Endothelial cell of umbilical vein (primary cell): ENCODE results near the gene DIAPH2. TPM values are rescaled to one million over a fixed set of nuclear protein-coding genes. Genes with fewer than 3 reads are reported as not detected.

Experiments
- BruUV-seq: library from RNA; stranded (reverse); fragments of 400-500 nt; replicated peaks from 2 replicates; lab custom pipeline; 2021; lab: Mats Ljungman, UMichigan
- CTCF ChIA-PET: fragments of 300-600, 350-600 bp; sonication (Branson Sonifier 250); formaldehyde crosslinking; loops from one replicate; lab custom pipeline; 2021; ENCODE audit warnings: antibody characterized with exemption, inconsistent platforms; lab: Charles Lee
- POLR2A ChIA-PET: fragments of 300-600, 350-600 bp; sonication (Branson Sonifier 250); formaldehyde crosslinking; loops from one replicate; lab custom pipeline; 2021; ENCODE audit warnings: antibody characterized with exemption, inconsistent platforms; lab: Charles Lee
- DNase-seq: peaks from one replicate; pipeline ENCODE4 v3.0.0-alpha.2; 2011; ENCODE audit warnings: low read depth, low spot score
- FAIRE-seq: peaks from 2 replicates; lab custom pipeline; 2011; peaks lifted over from hg19 to GRCh38; lab: Jason Lieb, UNC
- H2AFZ ChIP-seq: 2 replicates; pipeline ENCODE4 v1.6.0; 2012; ENCODE audit warnings: low read depth, low read length, control low read depth, inconsistent platforms
- H3K27ac ChIP-seq: 2 replicates; pipeline ENCODE4 v1.5.1; 2011; ENCODE audit warnings: low read depth, mild to moderate bottlenecking, control low read depth, low read length, moderate library complexity; ENCODE audit not compliant: insufficient read depth
- H3K27me3 ChIP-seq, 2 experiments: 2 replicates each; pipeline versions ENCODE4 v1.6.0 to v1.6.1; 2011; ENCODE audit warnings: low read length in 2 of 2, mixed read lengths in 1 of 2; ENCODE audit not compliant: control insufficient read depth in 2 of 2, insufficient read depth in 2 of 2
- H3K36me3 ChIP-seq, 2 experiments: 2 replicates in 1 of 2; 3 replicates in 1 of 2; pipeline ENCODE4 v1.5.1; 2011; ENCODE audit warnings: low read length in 2 of 2, mild to moderate bottlenecking in 1 of 2, moderate library complexity in 1 of 2; ENCODE audit not compliant: control insufficient read depth in 2 of 2, insufficient read depth in 2 of 2; ENCODE audit errors: extremely low read depth in 1 of 2
- H3K4me1 ChIP-seq: 3 replicates; pipeline ENCODE4 v1.5.1; 2011; ENCODE audit warnings: mild to moderate bottlenecking, low read length; ENCODE audit not compliant: control insufficient read depth, insufficient read depth; ENCODE audit errors: extremely low read depth
- H3K4me2 ChIP-seq: 2 replicates; pipeline ENCODE4 v1.6.1; 2011; ENCODE audit warnings: low read length, control low read depth, mixed read lengths; ENCODE audit not compliant: insufficient read depth
- H3K4me3 ChIP-seq, 3 experiments: fragments of 200-600 bp in 1 of 3; sonication (generic), shearing (Covaris generic) in 1 of 3; replicated peaks in 1 of 3; 2 replicates each; pipeline ENCODE4 v1.5.1; 2011 to 2016; ENCODE audit warnings: control low read depth in 3 of 3, low read length in 3 of 3, mild to moderate bottlenecking in 2 of 3, inconsistent platforms in 1 of 3, low read depth in 1 of 3, moderate library complexity in 1 of 3; ENCODE audit not compliant: insufficient read depth in 1 of 3
- H3K79me2 ChIP-seq: 2 replicates; pipeline ENCODE4 v1.6.0; 2012; ENCODE audit warnings: low read length, inconsistent platforms; ENCODE audit not compliant: control insufficient read depth, insufficient read depth
- H3K9ac ChIP-seq: replicated peaks from 2 replicates; pipeline ENCODE3; 2011; ENCODE audit warnings: low read length, control low read depth; ENCODE audit not compliant: insufficient read depth; ENCODE audit errors: extremely low read depth
- H3K9me1 ChIP-seq: replicated peaks from 3 replicates; pipeline ENCODE4 v1.6.0; 2011; ENCODE audit warnings: mild to moderate bottlenecking, low read length; ENCODE audit not compliant: control insufficient read depth, insufficient read depth; ENCODE audit errors: extremely low read depth
- H3K9me3 ChIP-seq: replicated peaks from 2 replicates; pipeline ENCODE4 v1.5.1; 2012; ENCODE audit warnings: low read length, inconsistent platforms; ENCODE audit not compliant: control insufficient read depth, insufficient read depth
- H4K20me1 ChIP-seq: replicated peaks from 2 replicates; pipeline ENCODE3; 2011; ENCODE audit warnings: mild to moderate bottlenecking, low read length; ENCODE audit not compliant: control insufficient read depth, insufficient read depth; ENCODE audit errors: extremely low read depth
- CTCF ChIP-seq, 2 donors: IDR thresholded peaks; 1 replicate in 1 of 2; 2 replicates in 1 of 2; pipeline ENCODE4 v1.5.1; 2011; ENCODE audit warnings: low read length in 2 of 2, mild to moderate bottlenecking in 2 of 2, moderate library complexity in 2 of 2, control low read depth in 1 of 2, inconsistent platforms in 1 of 2, low read depth in 1 of 2; ENCODE audit not compliant: insufficient read depth in 1 of 2; ENCODE audit errors: extremely low read depth in 1 of 2
- EZH2 ChIP-seq: IDR thresholded peaks from 2 replicates; pipeline ENCODE4 v1.6.1; 2012; ENCODE audit warnings: borderline replicate concordance, low read depth, mild to moderate bottlenecking, moderate library complexity, low read length, inconsistent platforms; ENCODE audit not compliant: severe bottlenecking
- FOS ChIP-seq: IDR thresholded peaks from 2 replicates; pipeline ENCODE4 v1.6.1; 2011; ENCODE audit warnings: mild to moderate bottlenecking, low read length, moderate library complexity, borderline replicate concordance; ENCODE audit not compliant: insufficient read depth
- GATA2 ChIP-seq: IDR thresholded peaks from 2 replicates; pipeline ENCODE4 v1.7.0; 2011; ENCODE audit warnings: low read depth, mild to moderate bottlenecking, moderate library complexity, mixed read lengths, low read length; ENCODE audit not compliant: insufficient read length, insufficient read depth
- JUN ChIP-seq: IDR thresholded peaks from 2 replicates; pipeline ENCODE4 v1.6.1; 2011; ENCODE audit warnings: borderline replicate concordance, low read depth; ENCODE audit not compliant: insufficient read length, insufficient read depth
- MAX ChIP-seq: IDR thresholded peaks from 2 replicates; pipeline ENCODE4 v1.6.1; 2011; ENCODE audit not compliant: insufficient read depth, insufficient read length
- MYC ChIP-seq: IDR thresholded peaks from one replicate; pipeline ENCODE4 v1.6.1; 2011; ENCODE audit warnings: mild to moderate bottlenecking, low read depth, low read length
- POLR2A ChIP-seq: IDR thresholded peaks from 2 replicates; pipeline ENCODE4 v1.6.1; 2012; ENCODE audit warnings: low read depth, mild to moderate bottlenecking, control low read depth, low read length
- POLR2AphosphoS5 ChIP-seq: IDR thresholded peaks from 2 replicates; pipeline ENCODE4 v1.6.1; 2012; ENCODE audit warnings: low read depth, mild to moderate bottlenecking, control low read depth, low read length, moderate library complexity; ENCODE audit not compliant: insufficient read depth
- dilution Hi-C: fragments of 300-500 bp; cut with MboI; formaldehyde crosslinking; loops from one replicate; pipeline ENCODE4 v1.15.0; 2019; ENCODE audit warnings: low sequenced_read_pairs; ENCODE audit not compliant: extremely low pct_ligation_motif_present
- intact Hi-C: fragments of 100-400 bp; cut with micrococcal nuclease; formaldehyde crosslinking; loops from one replicate; pipeline ENCODE4 v1.10.0; 2022
- polyA plus RNA-seq, 4 experiments: library from polyadenylated mRNA; depleted of rRNA in 3 of 4; stranded (reverse) in 3 of 4; unstranded in 1 of 4; fragments of >200 nt; gene quantifications; 2 replicates each; pipeline versions ENCODE4 v1.2.1 to v1.2.3, GENCODE V29; 2011 to 2012; ENCODE audit warnings: missing spikeins in 1 of 4
- total RNA-seq: library from RNA; stranded (reverse); gene quantifications from 2 replicates; pipeline ENCODE4 v1.2.3, GENCODE V29; 2021

Gene DIAPH2
- total and polyA plus RNA-seq, 2 donors (not counting 3 experiments of a cell fraction or from before 2014, with no cell fraction given), result 3.0 to 30.0 TPM

GRCh38 chrX:97050392-97050791, 365.8 kb downstream of the DIAPH2 start:
- no peaks in the 10 kb centered on the region for H3K36me3 ChIP-seq
- DNase-seq, result no peak

More at GRCh38 chrX:97050392-97050791, 365.8 kb downstream of the DIAPH2 start:
- no peaks in the 10 kb centered on the region for H4K20me1 ChIP-seq
- TF ChIP-seq EZH2 (no peak), MYC (no peak), POLR2AphosphoS5 (no peak), GATA2 (no peak), POLR2A (no peak), MAX (no peak), FOS (no peak), CTCF (IDR thresholded peaks at IDR 0.05; ENCODE audit: extremely low read depth in 1 of 2, insufficient read depth in 1 of 2, low read depth in 1 of 2, low read length in 2 of 2) (no peak), JUN (no peak)
- CTCF ChIA-PET, result no interaction called here
- no peaks in the 10 kb centered on the region for H3K9me1 ChIP-seq
- FAIRE-seq, result no peak
- no peaks in the 10 kb centered on the region for H3K4me1 ChIP-seq
- H3K27ac ChIP-seq, result no peak overlapping the region
- H3K4me2 ChIP-seq, result no peak overlapping the region
- no peaks in the 10 kb centered on the region for H3K79me2 ChIP-seq
- POLR2A ChIA-PET, result no interaction called here
- no peak overlapping the region for H3K4me3 ChIP-seq
- H3K27me3 ChIP-seq, result no peaks in the 10 kb centered on the region
- intact Hi-C loops, result no loop called here
- BruUV-seq, result no TSS peak
- no peak overlapping the region for H3K9ac ChIP-seq
- H2AFZ ChIP-seq, result no peak overlapping the region
- H3K9me3 ChIP-seq, result no peaks in the 10 kb centered on the region
- dilution Hi-C loops, result no loop called here
